H9 (cell line): ENCODE measurements around the gene ZNF423. TPM values are rescaled to one million over a fixed set of nuclear protein-coding genes. Genes with fewer than 3 reads are reported as not detected.

Experiments used
- DNase-seq: peaks from one replicate; pipeline ENCODE4 v3.0.0-alpha.2; 2017
- H2AFZ ChIP-seq: one replicate; pipeline ENCODE4 v1.6.1; 2013; ENCODE audit warnings: mild to moderate bottlenecking, low read length, control low read depth, moderate library complexity
- H2AK5ac ChIP-seq: 2 replicates; pipeline ENCODE4 v1.6.1; 2013; ENCODE audit warnings: low read length, control low read depth, mixed read lengths; ENCODE audit not compliant: insufficient read length
- H2BK120ac ChIP-seq: one replicate; pipeline ENCODE4 v1.6.1; 2013; ENCODE audit warnings: low read depth, mild to moderate bottlenecking, low read length, control low read depth, inconsistent platforms; ENCODE audit not compliant: poor library complexity, severe bottlenecking
- H2BK12ac ChIP-seq: 2 replicates; pipeline ENCODE4 v1.6.1; 2013; ENCODE audit warnings: low read length, control low read depth, mixed read lengths, low read depth; ENCODE audit not compliant: insufficient read length
- H2BK15ac ChIP-seq: 2 replicates; pipeline ENCODE4 v1.6.1; 2013; ENCODE audit warnings: low read depth, low read length, control low read depth
- H2BK20ac ChIP-seq: one replicate; pipeline ENCODE4 v1.6.1; 2013; ENCODE audit warnings: low read depth, mild to moderate bottlenecking, low read length, control low read depth, inconsistent platforms; ENCODE audit not compliant: poor library complexity, severe bottlenecking
- H2BK5ac ChIP-seq: 2 replicates; pipeline ENCODE4 v1.6.1; 2013; ENCODE audit warnings: low read length, control low read depth, mixed read lengths; ENCODE audit not compliant: insufficient read length
- H3K14ac ChIP-seq: 2 replicates; pipeline ENCODE4 v1.6.1; 2013; ENCODE audit warnings: low read length, control low read depth; ENCODE audit not compliant: insufficient read depth
- H3K18ac ChIP-seq: 2 replicates; pipeline ENCODE4 v1.6.1; 2013; ENCODE audit warnings: low read depth, mild to moderate bottlenecking, mixed read lengths, low read length, control low read depth; ENCODE audit not compliant: insufficient read length
- H3K23ac ChIP-seq: 2 replicates; pipeline ENCODE4 v1.6.1; 2013; ENCODE audit warnings: low read length, control low read depth, mixed read lengths, low read depth; ENCODE audit not compliant: insufficient read length
- H3K23me2 ChIP-seq: 2 replicates; pipeline ENCODE4 v1.6.1; 2013; ENCODE audit warnings: low read depth, mild to moderate bottlenecking, mixed read lengths, low read length, control low read depth; ENCODE audit not compliant: insufficient read length, poor library complexity, severe bottlenecking
- H3K27ac ChIP-seq: 2 replicates; pipeline ENCODE4 v1.5.1; 2013; ENCODE audit warnings: low read length, control low read depth, mixed read lengths, low read depth; ENCODE audit not compliant: insufficient read length
- H3K27me3 ChIP-seq: 2 replicates; pipeline ENCODE4 v1.6.1; 2013; ENCODE audit warnings: low read length, control low read depth, inconsistent platforms; ENCODE audit not compliant: insufficient read depth
- H3K4ac ChIP-seq: 2 replicates; pipeline ENCODE4 v1.6.1; 2013; ENCODE audit warnings: low read depth, mild to moderate bottlenecking, control low read depth, inconsistent platforms, low read length, moderate library complexity
- H3K4me1 ChIP-seq: 2 replicates; pipeline ENCODE4 v1.6.1; 2013; ENCODE audit warnings: low read length, control low read depth, inconsistent platforms; ENCODE audit not compliant: insufficient read depth
- H3K4me2 ChIP-seq: 2 replicates; pipeline ENCODE4 v1.6.1; 2013; ENCODE audit warnings: low read length, control low read depth, mixed read lengths; ENCODE audit not compliant: insufficient read length, insufficient read depth
- H3K56ac ChIP-seq: 2 replicates; pipeline ENCODE4 v1.6.1; 2013; ENCODE audit warnings: low read depth, mild to moderate bottlenecking, mixed read lengths, low read length, control low read depth; ENCODE audit not compliant: insufficient read length
- H3K79me1 ChIP-seq: 2 replicates; pipeline ENCODE4 v1.6.1; 2013; ENCODE audit warnings: low read depth, mild to moderate bottlenecking, moderate library complexity, low read length, control low read depth, inconsistent platforms; ENCODE audit not compliant: insufficient read depth, poor library complexity, severe bottlenecking
- H3K79me2 ChIP-seq: 2 replicates; pipeline ENCODE4 v1.6.1; 2013; ENCODE audit warnings: low read length, control low read depth, inconsistent platforms; ENCODE audit not compliant: insufficient read depth
- H3K9ac ChIP-seq: 2 replicates; pipeline ENCODE4 v1.6.1; 2013; ENCODE audit warnings: low read length, control low read depth, mixed read lengths; ENCODE audit not compliant: insufficient read length; ENCODE audit errors: extremely low read depth
- H3K9me3 ChIP-seq: one replicate; pipeline ENCODE4 v1.6.1; 2013; ENCODE audit warnings: low read depth, low read length, inconsistent platforms; ENCODE audit not compliant: control insufficient read depth
- H3T11ph ChIP-seq: one replicate; pipeline ENCODE4 v1.6.1; 2013; ENCODE audit warnings: mild to moderate bottlenecking, low read length, control low read depth, inconsistent platforms
- H4K20me1 ChIP-seq: one replicate; pipeline ENCODE4 v1.6.1; 2013; ENCODE audit not compliant: control insufficient read depth, insufficient read length, insufficient read depth
- H4K5ac ChIP-seq: 2 replicates; pipeline ENCODE4 v1.6.1; 2013; ENCODE audit warnings: low read depth, mild to moderate bottlenecking, mixed read lengths, low read length, control low read depth; ENCODE audit not compliant: insufficient read length
- H4K8ac ChIP-seq: replicated peaks from 2 replicates; pipeline ENCODE4 v1.6.1; 2013; ENCODE audit warnings: low read length, control low read depth, mixed read lengths, low read depth; ENCODE audit not compliant: insufficient read length
- H4K91ac ChIP-seq: 2 replicates; pipeline ENCODE4 v1.6.1; 2013; ENCODE audit warnings: low read depth, mild to moderate bottlenecking, moderate library complexity, mixed read lengths, low read length, control low read depth; ENCODE audit not compliant: insufficient read length
- H3K27ac Mint-ChIP-seq, 3 experiments: 2 replicates in 2 of 3; 3 replicates in 1 of 3; pipeline ENCODE4 v1.8.0; 2020 to 2021; ENCODE audit warnings: mixed read lengths in 3 of 3, mild to moderate bottlenecking in 1 of 3, moderate library complexity in 1 of 3
- H3K27me3 Mint-ChIP-seq: 2 replicates; pipeline ENCODE4 v1.8.0; 2021; ENCODE audit warnings: low read depth, mild to moderate bottlenecking, moderate library complexity, mixed read lengths
- H3K36me3 Mint-ChIP-seq, 3 experiments: 2 replicates in 2 of 3; 3 replicates in 1 of 3; pipeline ENCODE4 v1.8.0; 2020 to 2021; ENCODE audit warnings: low read depth in 3 of 3, mixed read lengths in 3 of 3; ENCODE audit not compliant: insufficient read depth in 1 of 3
- H3K4me1 Mint-ChIP-seq, 2 experiments: 2 replicates each; pipeline ENCODE4 v1.8.0; 2020; ENCODE audit warnings: mixed read lengths in 2 of 2
- H3K4me3 Mint-ChIP-seq, 2 experiments: 2 replicates in 1 of 2; 3 replicates in 1 of 2; pipeline ENCODE4 v1.8.0; 2020 to 2021; ENCODE audit warnings: mild to moderate bottlenecking in 2 of 2, mixed read lengths in 2 of 2, moderate library complexity in 1 of 2
- H3K9me3 Mint-ChIP-seq, 2 experiments: 2 replicates in 1 of 2; 3 replicates in 1 of 2; pipeline ENCODE4 v1.8.0; 2020; ENCODE audit warnings: mild to moderate bottlenecking in 2 of 2, mixed read lengths in 2 of 2, moderate library complexity in 1 of 2
- CTCF ChIP-seq: fragments of 200-600 bp; sonication (generic); conservative IDR thresholded peaks from 3 replicates; pipeline ENCODE4 v1.8.0; 2021; ENCODE audit warnings: antibody characterized with exemption, mild to moderate bottlenecking
- WGBS: extraction: QIAGEN DNeasy Blood & Tissue Kit; methylation state at CpG from one replicate; pipeline ENCODE4 v1.1.7; 2013; ENCODE audit warnings: missing lambda C conversion rate, low lambda C conversion rate, mixed read lengths; ENCODE audit not compliant: insufficient read length; ENCODE audit errors: extremely low coverage; 5-methylcytosine and 5-hydroxymethylcytosine counted together
- total RNA-seq: library from RNA; stranded (reverse); gene quantifications from 2 replicates; pipeline ENCODE4 v1.2.1, GENCODE V29; 2021

Gene ZNF423
- total RNA-seq, 1 experiment from 2014 or later, result 51.5 TPM

- Histone ChIP-seq H2BK20ac (no peak overlapping the region), H3T11ph (no peak overlapping the region), H2BK120ac (no peak overlapping the region), H3K79me2 (no peaks in the 10 kb centered on the region), H3K4me1 (no peaks in the 10 kb centered on the region), H2AFZ (no peak overlapping the region), H2BK15ac (no peak overlapping the region), H4K5ac (no peak overlapping the region), H3K23ac (no peak overlapping the region), H3K4ac (no peak overlapping the region), H4K8ac (no peak overlapping the region), H3K4me2 (no peak overlapping the region), H4K20me1 (no peaks in the 10 kb centered on the region), H3K56ac (no peak overlapping the region), H3K27me3 (no peaks in the 10 kb centered on the region), H3K79me1 (no peaks in the 10 kb centered on the region), H4K91ac (no peak overlapping the region), H2AK5ac (no peak overlapping the region), H3K27ac (no peak overlapping the region), H3K9me3 (no peaks in the 10 kb centered on the region), H2BK5ac (no peak overlapping the region), H2BK12ac (no peak overlapping the region), H3K9ac (no peak overlapping the region), H3K23me2 (no peaks in the 10 kb centered on the region), H3K18ac (no peak overlapping the region), H3K14ac (no peak overlapping the region)
- H3K27me3 Mint-ChIP-seq, result no peaks in the 10 kb centered on the region
- no peak overlapping the region for H3K4me3 Mint-ChIP-seq
- no peak for DNase-seq
- peaks cover 5 to 6% of the 10 kb centered on the region in 2 experiments for H3K4me1 Mint-ChIP-seq
- peak overlapping the region in 1 of 3 experiments; percentile 29; a peak in 1 of 7 replicates for H3K27ac Mint-ChIP-seq
- H3K9me3 Mint-ChIP-seq, result no peaks in the 10 kb centered on the region
- WGBS, result no CpG with 5 or more reads among the region's 8 CpGs
- no peak for TF ChIP-seq CTCF
- H3K36me3 Mint-ChIP-seq, result peaks cover 9 to 26% (median 14%) of the 10 kb centered on the region in 3 experiments; a peak in 6 of 7 replicates
Measured at GRCh38 chr16:49520492-49521038, 335.3 kb downstream of the ZNF423 start.
